Activated CD4-positive, alpha-beta T cell treated with anti-CD3 and anti-CD28 coated beads, Interleukin-2, amount 10 ng/mL, durations not matched to agents 24 days and 14 days (primary cell): ENCODE results near the gene DRGX. TPM values are rescaled to one million over a fixed set of nuclear protein-coding genes. Genes with fewer than 3 reads are reported as not detected.

ENCODE experiments used
- DNase-seq: peaks from one replicate; pipeline ENCODE4 v3.0.0; 2022
- H3K27ac Mint-ChIP-seq: one replicate; pipeline ENCODE4 v1.8.0; 2022; ENCODE audit warnings: mild to moderate bottlenecking, mixed read lengths
- H3K27me3 Mint-ChIP-seq: one replicate; pipeline ENCODE4 v1.8.0; 2022; ENCODE audit warnings: mixed read lengths
- H3K36me3 Mint-ChIP-seq: one replicate; pipeline ENCODE4 v1.8.0; 2022; ENCODE audit warnings: low read depth, mild to moderate bottlenecking, mixed read lengths
- H3K4me1 Mint-ChIP-seq: one replicate; pipeline ENCODE4 v1.8.0; 2021; ENCODE audit warnings: mixed read lengths
- H3K4me3 Mint-ChIP-seq: one replicate; pipeline ENCODE4 v1.8.0; 2022; ENCODE audit warnings: mild to moderate bottlenecking, moderate library complexity, mixed read lengths
- H3K9me3 Mint-ChIP-seq: one replicate; pipeline ENCODE4 v1.8.0; 2021; ENCODE audit warnings: mixed read lengths
- intact Hi-C: fragments of 100-400 bp; cut with micrococcal nuclease; formaldehyde crosslinking; loops from one replicate; pipeline ENCODE4 v1.15.1; 2023
- total RNA-seq: library from RNA; stranded (reverse); gene quantifications from 2 replicates; pipeline ENCODE4 v1.2.3, GENCODE V29; 2022

DRGX gene
- total RNA-seq, 1 donor from 2014 or later = 0.09 TPM

DNA sequence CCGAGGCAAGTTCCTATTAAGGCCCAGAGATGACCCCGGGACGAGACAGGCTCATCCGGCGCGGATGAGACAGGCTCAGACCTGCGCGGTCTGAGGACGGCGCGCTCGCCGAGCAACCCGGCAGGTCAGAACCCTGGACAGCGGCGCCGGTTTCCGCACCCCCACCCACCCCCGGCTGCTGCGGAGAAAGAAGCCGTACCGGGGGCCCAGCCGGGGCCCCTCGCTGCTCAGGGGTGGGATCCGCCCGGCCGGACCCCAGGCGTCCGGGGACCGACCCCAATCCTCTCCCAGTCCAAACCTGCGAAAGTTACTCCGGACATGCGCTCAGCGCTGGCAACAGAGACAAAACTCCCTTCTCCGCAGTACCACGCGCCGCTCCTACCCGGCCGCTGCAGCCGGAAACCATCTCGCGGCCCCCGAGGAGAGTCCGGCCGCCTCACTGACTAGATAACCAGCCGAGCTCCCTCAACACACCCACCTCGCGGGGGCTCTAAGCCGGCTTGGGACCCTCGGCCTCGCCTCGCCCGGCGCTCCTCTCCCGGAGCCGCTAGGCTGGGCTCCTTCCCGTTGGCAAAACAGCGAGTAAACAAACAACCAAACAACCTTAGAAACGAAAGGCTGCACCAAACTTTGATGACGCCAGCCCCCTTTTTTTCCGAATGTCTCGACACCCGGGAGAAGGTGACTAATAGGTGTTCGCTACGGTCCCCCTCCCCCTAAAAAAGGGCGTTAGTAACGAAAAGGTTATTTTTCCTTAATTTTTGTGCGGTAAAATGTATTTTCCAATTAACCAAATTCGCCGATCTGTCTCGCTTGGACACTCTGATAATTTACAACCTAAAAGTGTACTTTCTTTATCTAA, 2.3 kb upstream of the DRGX start:
- no peaks in the 10 kb centered on the region for H3K36me3 Mint-ChIP-seq
- H3K4me3 Mint-ChIP-seq = peak overlapping the region; percentile 2
- intact Hi-C loops = loop anchor here (5.0 to 10.0 kb wide), 2 partner anchors 209 to 367 kb away; partner anchors contain the start of gene OGDHL

DNA sequence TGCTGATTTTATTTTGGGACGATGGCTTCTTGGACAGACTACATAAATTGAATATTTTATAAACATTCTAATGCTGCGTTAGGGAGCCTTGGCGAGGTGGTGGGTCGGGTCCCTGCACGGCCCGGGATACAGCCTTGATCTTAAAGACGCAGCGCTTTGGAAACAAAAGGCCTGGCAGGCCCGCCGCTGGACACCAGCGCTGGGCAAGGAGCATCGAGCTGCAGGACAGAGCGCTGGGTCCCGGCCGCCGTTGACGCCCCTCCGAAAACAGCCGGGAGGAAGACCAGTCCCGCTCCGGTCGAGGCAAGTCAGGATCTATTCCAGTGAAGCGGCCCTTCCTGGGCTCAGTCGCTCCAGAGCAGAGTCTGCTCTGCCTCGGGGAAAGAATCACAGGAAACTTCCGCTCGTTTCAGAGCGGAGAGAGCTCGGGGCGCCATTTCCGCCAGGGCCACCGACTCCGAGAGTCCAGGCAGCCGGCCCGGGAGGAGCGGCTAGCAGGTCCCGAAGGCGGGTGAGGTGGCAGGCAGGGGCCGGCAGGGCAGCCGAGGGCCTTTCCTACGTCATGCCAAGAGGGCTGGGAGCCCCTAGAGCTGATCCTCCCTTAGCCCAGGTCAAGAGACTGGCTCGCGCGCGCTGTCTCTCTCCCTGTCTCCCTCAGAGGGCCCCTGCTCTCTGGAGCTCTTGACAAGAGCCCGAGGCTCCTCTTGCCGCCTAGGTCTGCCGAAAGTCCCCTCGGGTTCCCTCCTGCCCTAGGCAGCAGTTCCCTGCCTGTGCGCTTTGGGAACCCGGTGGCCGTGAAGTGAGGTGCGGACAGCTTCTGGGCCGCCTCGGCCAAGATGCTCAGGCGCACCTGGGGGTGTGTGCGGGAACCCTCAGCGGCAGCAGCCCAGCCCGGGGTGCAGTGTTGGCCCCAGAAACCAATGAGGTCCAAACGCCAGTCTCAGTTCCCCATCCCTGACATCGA, 1.4 kb upstream of the DRGX start:
- H3K4me3 Mint-ChIP-seq = no peak overlapping the region
- DNase-seq = no peak
- peaks cover 74% of the 10 kb centered on the region for H3K27me3 Mint-ChIP-seq
- no peaks in the 10 kb centered on the region for H3K9me3 Mint-ChIP-seq
- H3K36me3 Mint-ChIP-seq = no peaks in the 10 kb centered on the region
- no peak overlapping the region for H3K27ac Mint-ChIP-seq
- peaks cover 2% of the 10 kb centered on the region for H3K4me1 Mint-ChIP-seq
- intact Hi-C loops = loop anchor here (5.0 to 10.0 kb wide), 2 partner anchors 210 to 367 kb away; partner anchors contain the start of gene OGDHL

More for the DNA sequence above, 2.3 kb upstream of the DRGX start:
- H3K9me3 Mint-ChIP-seq = no peaks in the 10 kb centered on the region
- H3K4me1 Mint-ChIP-seq = peaks cover 2% of the 10 kb centered on the region
- H3K27ac Mint-ChIP-seq = no peak overlapping the region
- DNase-seq = peak; percentile 87
- H3K27me3 Mint-ChIP-seq = peaks cover 68% of the 10 kb centered on the region

DNA sequence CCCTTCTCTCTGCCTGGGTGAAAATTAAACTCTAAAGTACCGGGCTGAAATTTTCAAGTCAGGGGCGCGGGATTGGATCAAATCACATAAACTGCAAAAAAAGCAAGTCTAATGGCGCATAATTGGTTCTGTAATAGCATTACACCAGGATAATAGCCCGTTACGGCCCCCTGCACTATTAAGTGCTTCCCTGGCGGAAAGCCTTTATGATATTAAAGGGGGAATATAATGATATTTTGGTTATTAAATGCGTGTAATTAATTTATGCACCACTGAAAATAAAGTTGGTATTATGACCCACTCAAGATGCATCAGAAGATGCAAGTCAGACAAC, 744 bp upstream of the DRGX start:
- Mint-ChIP-seq H3K9me3 (no peaks in the 10 kb centered on the region), H3K36me3 (no peaks in the 10 kb centered on the region), H3K4me1 (peaks cover 2% of the 10 kb centered on the region), H3K27me3 (peaks cover 78% of the 10 kb centered on the region), H3K27ac (no peak overlapping the region), H3K4me3 (no peak overlapping the region)
- no peak for DNase-seq
- intact Hi-C loops = loop anchor here (5.0 to 10.0 kb wide), 2 partner anchors 211 to 368 kb away; partner anchors contain the start of gene OGDHL

DNA sequence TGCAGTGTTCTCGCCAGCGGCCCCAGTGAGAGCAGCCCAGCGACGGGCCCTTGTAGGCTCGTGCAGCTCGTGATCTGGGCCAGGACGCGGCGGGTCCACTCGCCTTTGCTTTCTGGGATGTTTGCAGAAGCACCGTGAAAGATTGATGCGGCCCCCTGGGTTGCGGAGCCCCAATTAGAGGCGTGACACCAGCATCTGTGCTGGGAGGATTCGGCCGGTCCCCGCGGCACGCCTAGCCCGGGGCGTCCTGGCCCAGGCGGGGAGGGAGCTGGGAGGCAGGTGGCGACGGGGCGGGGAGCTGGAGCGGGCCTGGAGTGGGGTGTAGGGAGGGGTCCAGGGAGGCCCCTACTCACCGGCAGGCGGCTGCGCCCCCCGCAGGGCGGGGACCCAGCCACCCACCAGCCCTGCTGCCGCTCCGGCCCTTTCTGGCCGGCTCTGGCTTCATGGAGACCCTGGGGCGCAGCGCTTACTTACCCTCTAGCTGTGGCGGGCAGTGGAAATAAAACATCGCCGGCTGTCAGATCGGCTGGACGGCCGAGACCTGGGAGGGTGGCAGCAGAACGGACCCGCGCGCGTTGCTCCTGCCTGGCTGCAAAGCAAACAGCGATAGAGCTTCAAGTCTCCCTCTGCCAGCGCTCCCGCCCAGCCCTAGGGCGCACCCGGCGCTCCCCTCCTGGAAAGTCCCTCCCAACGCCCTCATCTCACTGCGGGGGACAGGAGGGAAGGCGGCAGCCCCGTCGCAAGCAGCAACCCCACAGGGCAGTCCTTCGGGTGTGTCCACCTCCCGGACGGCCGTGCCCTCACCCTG, 752 bp downstream of the DRGX start:
- no peak for DNase-seq
- Mint-ChIP-seq H3K4me3 (no peak overlapping the region), H3K4me1 (peaks cover 2% of the 10 kb centered on the region), H3K27me3 (peaks cover 78% of the 10 kb centered on the region), H3K27ac (no peak overlapping the region), H3K36me3 (no peaks in the 10 kb centered on the region), H3K9me3 (no peaks in the 10 kb centered on the region)
- intact Hi-C loops = loop anchor here (5.0 to 10.0 kb wide), 2 partner anchors 212 to 370 kb away; partner anchors contain the start of gene OGDHL

DNA sequence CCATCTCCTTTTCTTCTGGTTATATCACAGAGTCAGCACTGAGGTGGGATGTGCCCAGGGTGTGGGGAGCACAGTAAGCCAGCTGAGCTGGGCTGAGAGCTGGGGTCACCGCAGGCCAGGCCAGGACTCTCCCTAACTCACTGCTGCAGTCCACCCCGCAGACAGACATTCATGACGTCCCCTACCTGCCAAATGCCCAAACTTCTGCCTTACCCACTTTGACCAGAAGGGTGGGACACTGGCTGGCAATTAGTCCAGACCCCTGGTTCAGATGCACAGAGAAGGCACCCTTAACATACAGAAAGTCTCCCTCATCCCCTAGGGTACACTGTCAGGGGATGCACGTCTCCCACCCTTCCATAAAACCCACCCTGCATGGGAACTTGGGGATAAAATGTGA, 2.1 kb downstream of the DRGX start:
- Mint-ChIP-seq H3K27ac (no peak overlapping the region), H3K36me3 (no peaks in the 10 kb centered on the region), H3K9me3 (no peaks in the 10 kb centered on the region), H3K4me1 (peaks cover 2% of the 10 kb centered on the region), H3K4me3 (no peak overlapping the region), H3K27me3 (peaks cover 66% of the 10 kb centered on the region)
- no peak for DNase-seq
- intact Hi-C loops = loop anchor here (10.0 kb wide), 1 partner anchor 371 kb away; the partner anchor contains the start of gene OGDHL

DNA sequence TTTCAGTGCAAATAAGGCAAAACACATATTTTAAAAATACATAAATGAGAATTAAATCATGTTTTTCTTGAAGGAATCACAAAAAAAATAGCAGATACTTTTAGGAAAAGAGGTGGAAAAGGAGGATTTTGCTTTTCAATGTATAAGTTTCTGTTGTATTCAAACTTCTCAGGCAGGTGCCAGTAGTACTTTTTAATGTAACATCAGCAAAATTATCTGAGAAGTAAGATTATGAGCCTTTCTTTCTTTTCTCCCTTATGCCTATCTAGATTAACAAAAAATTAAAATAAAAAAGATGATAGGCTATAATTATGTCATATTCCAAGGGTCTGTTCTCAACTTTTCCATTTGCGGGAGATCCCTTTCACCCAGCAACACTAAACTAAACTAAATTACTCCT, 2.6 kb downstream of the DRGX start:
- no peak overlapping the region for H3K4me3 Mint-ChIP-seq
- H3K36me3 Mint-ChIP-seq = no peaks in the 10 kb centered on the region
- no peak for DNase-seq
- no peak overlapping the region for H3K27ac Mint-ChIP-seq
- intact Hi-C loops = loop anchor here (10.0 kb wide), 1 partner anchor 372 kb away; the partner anchor contains the start of gene OGDHL
- H3K9me3 Mint-ChIP-seq = no peaks in the 10 kb centered on the region
- H3K27me3 Mint-ChIP-seq = peaks cover 64% of the 10 kb centered on the region
- no peaks in the 10 kb centered on the region for H3K4me1 Mint-ChIP-seq

DNA sequence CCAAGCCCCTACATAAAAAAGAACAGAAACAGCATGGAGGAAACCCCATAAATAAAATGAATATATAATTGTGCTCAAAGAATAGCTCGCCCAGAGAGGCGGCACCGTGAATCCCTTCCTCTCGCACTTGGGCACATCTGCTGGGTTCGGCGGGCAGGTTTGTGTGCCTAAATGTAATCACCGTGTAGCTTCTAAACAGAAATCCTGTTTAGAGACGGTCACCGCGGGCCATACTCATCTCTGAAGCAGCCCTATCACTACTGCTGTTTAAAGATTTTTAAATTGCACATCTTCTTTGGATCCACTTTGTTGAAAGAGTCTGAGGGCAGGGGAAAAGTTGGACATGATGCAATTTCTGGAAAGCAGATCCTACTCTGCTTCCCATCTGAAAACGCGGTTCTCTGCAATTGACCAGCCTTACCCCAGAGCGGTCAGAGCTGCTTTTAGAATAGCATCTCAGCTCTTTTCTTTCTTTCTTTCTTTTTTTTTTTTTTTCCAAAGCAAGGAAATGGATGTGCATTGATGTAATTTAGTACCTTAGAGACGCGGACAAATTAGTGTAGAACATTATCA, 6.4 kb downstream of the DRGX start:
- no peaks in the 10 kb centered on the region for H3K4me1 Mint-ChIP-seq
- peaks cover 37% of the 10 kb centered on the region for H3K27me3 Mint-ChIP-seq
- H3K27ac Mint-ChIP-seq = no peak overlapping the region
- no peaks in the 10 kb centered on the region for H3K9me3 Mint-ChIP-seq
- H3K36me3 Mint-ChIP-seq = no peaks in the 10 kb centered on the region
- intact Hi-C loops = loop anchor here (10.0 kb wide), 1 partner anchor 405 kb away; no protein-coding TSS in a partner anchor
- H3K4me3 Mint-ChIP-seq = no peak overlapping the region
- no peak for DNase-seq

DNA sequence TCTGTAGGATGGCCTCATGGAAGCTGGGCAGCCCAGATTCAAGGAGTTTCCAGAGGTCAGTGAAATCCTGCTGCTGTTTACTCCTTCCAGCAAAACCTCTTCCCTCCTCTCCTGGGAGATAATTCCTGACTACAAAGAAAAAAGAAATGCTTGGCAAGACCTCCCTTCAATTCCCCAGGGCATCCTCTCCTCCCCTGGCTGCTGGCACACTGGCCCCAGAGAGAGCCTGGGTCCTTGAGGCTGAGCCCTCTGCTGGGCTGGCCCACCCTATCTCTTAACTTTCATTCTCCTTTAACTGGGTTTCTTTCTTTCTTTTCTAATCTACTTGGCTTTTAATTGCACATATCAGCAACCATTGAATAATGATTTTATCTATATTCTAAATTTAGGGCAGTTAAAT, 7.7 kb downstream of the DRGX start:
- intact Hi-C loops = loop anchor here (10.0 kb wide), 1 partner anchor 403 kb away; no protein-coding TSS in a partner anchor
- DNase-seq = no peak
- Mint-ChIP-seq H3K4me3 (no peak overlapping the region), H3K4me1 (no peaks in the 10 kb centered on the region), H3K27me3 (peaks cover 27% of the 10 kb centered on the region), H3K27ac (no peak overlapping the region), H3K9me3 (no peaks in the 10 kb centered on the region), H3K36me3 (no peaks in the 10 kb centered on the region)

DNA sequence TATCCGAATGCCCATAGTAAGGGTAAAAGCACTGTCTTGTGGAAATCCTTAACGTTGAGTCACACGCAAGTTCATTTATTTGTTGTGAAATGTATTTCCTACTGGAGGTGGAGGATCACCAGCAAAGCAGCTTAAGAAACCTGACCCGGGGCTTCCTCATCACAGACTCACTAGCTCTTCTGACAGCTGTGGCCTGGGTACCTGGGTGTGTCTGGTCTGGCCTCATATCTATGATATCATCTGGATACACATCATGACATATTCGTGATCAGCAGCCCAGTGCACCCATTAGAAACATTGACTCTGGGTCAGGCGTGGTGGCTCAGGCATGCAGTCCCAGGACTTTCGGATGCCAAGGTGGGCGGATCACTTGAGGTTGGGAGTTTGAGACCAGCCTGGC, 8.8 kb downstream of the DRGX start:
- no peak for DNase-seq
- no peak overlapping the region for H3K4me3 Mint-ChIP-seq
- no peaks in the 10 kb centered on the region for H3K9me3 Mint-ChIP-seq
- peaks cover 18% of the 10 kb centered on the region for H3K27me3 Mint-ChIP-seq
- intact Hi-C loops = loop anchor here (10.0 kb wide), 1 partner anchor 402 kb away; no protein-coding TSS in a partner anchor
- no peaks in the 10 kb centered on the region for H3K4me1 Mint-ChIP-seq
- no peak overlapping the region for H3K27ac Mint-ChIP-seq
- no peaks in the 10 kb centered on the region for H3K36me3 Mint-ChIP-seq

DNA sequence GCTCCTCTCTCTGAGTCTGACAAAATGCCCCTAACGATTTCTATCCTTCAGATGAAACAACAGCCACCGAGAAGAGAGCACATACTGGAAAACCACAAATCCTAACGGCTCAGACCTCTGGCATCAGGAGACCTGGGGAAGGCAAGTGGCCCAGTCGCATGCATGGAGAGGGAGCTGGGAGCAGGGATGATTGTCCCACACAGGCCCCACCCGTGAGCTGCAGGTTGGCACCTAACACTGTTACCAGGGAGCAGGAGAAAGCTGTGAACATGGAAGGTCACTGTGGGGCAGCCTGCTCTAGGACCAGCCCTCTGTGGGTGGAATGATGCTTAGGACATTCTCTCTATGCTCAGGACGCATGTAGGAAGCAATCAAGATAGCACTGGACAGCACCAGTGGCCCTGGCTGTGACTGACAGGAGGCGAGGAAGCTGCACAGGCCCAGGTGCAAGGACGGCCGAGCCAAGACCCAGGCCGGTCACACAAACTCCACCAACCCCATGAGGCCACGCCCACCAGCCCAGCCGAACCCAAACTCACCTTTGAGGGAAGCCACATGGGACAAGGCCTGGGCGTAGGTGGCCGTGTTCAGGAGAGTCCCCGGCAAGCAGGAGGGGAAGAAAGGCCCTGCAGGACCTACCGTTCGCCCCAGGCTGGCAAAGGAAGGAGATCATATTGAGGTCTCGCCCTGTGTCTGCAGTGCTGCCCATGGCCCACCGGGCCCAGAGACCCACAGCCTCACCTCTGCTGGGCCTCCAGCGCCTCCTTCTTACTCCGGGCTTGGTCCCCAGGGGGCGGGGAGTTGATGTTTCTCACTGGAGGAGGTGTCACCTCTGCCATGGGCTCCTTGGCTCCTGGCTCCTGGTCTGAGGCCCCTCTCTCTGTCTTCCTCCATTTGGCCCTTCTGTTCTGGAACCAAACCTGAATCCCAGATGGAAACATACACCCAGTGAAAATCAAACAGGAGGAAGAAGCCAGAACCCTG, 9.7 kb downstream of the DRGX start:
- H3K4me3 Mint-ChIP-seq = no peak overlapping the region
- no peaks in the 10 kb centered on the region for H3K9me3 Mint-ChIP-seq
- H3K27me3 Mint-ChIP-seq = peaks cover 12% of the 10 kb centered on the region
- intact Hi-C loops = loop anchor here (10.0 kb wide), 1 partner anchor 401 kb away; no protein-coding TSS in a partner anchor
- no peaks in the 10 kb centered on the region for H3K4me1 Mint-ChIP-seq
- no peak for DNase-seq
- H3K27ac Mint-ChIP-seq = no peak overlapping the region
- H3K36me3 Mint-ChIP-seq = no peaks in the 10 kb centered on the region

DNA sequence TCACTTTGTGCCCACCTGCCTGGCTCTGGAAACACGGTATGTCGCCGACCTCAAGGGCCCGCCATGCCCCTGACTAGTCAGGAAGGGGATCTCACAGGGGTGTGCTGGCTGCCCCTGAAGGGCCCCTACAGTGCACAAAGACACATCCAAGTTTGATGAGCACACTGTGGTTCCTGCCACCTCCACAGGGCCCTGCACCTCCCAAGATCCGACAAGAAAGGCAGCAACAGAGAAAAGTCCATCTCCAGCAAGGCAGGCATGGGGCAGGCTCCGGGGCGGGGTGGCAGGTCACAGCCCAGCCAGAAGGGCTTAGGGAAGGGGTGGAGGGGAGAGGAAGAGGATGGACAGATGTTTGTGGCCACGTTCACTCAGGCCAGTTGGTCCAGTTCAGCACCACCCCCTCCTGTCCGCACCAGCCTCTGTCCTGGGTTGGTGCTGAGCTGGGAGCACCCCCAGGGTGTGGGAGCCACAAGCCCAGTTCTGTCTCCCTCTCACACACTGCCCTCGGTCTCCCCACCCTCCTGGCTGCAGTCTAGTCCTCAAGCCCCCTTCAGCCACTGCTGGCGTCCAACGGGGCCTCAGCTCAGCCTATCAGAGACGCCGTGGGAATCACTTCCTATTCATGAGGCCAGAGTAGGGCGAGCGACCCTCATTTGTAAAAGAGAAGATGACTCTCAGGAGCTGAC, 11.5 kb downstream of the DRGX start:
- Mint-ChIP-seq H3K4me3 (no peak overlapping the region), H3K9me3 (no peaks in the 10 kb centered on the region), H3K27ac (no peak overlapping the region), H3K27me3 (peaks cover 4% of the 10 kb centered on the region), H3K4me1 (no peaks in the 10 kb centered on the region), H3K36me3 (no peaks in the 10 kb centered on the region)
- intact Hi-C loops = loop anchor here (10.0 kb wide), 1 partner anchor 400 kb away; no protein-coding TSS in a partner anchor
- no peak for DNase-seq
